Mesenteric fat pad (tissue), 1 donor: Measurements from ENCODE around the gene FMO2. TPM values are rescaled to one million over a fixed set of nuclear protein-coding genes. Genes with fewer than 3 reads are reported as not detected.

Experiments
- DNase-seq: peaks from one replicate; pipeline ENCODE4 v3.0.0-alpha.2; 2020; ENCODE audit warnings: low spot score
- total RNA-seq: library from RNA; stranded (reverse); fragmentation: NEBNext Ultra II Directional; extraction: Animal tissue kit (Norgen Biotek cat#: 25700); gene quantifications from one replicate; pipeline ENCODE4 v1.2.1, GENCODE V29; 2021
- donor health status: DM: yes; HTN: yes; CAD: no.

FMO2 gene
- total RNA-seq, 1 donor from 2014 or later: 45.2 TPM

DNA sequence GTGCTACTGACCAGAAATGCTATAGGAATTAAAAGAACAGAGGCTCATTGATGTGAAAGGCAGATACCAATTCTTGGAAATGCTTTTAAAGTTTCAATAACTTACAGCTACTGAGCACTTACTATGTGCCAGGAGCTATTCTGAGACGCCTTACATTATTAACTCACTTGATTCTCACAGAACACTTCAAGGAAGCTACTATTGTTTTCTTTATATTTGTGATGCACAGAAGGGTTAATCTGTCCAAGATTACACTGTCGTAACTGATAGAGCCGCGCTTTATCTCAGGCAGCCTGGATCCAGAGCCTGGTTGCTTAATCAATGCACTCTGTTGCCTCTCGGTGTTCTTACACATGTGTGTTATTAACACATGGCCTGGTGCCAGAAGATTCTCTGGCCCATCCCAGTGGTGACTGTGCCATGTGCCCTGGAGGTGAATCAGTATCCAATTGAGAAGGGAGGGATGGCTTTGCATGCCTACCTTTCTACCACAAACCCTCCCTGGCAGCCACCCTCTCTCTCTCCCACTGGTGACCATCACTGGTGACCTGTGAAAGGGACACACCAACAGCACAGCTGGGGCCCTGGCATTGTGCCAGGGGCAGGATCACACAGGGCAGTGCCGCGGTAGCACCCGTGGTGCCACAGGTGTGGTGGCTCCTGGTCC is 72.0 kb downstream of the FMO2 start:
- no peak for DNase-seq

DNA sequence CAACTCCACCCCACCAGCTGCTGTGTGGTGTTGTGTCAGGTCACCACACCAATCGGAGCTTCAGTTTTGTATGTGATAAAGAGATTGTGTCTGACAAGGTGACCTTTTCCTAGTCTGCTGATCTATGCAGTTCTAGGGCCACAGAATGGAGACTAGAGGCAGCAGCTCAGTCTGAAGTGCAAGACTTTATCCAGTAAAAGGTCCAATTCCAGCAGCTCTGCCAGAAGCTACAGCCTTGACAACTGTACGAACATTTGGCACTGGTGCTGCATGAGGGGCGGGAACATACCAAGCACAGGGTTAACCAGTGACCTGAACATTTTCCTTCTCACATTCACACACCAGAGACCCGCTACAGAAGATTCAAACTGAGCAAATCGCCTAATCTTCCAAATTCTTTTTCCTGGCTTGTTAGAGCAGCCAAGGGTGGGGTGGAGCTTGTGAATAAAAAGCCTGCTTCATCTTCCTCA is 72.5 kb downstream of the FMO2 start:
- DNase-seq: no peak

DNA sequence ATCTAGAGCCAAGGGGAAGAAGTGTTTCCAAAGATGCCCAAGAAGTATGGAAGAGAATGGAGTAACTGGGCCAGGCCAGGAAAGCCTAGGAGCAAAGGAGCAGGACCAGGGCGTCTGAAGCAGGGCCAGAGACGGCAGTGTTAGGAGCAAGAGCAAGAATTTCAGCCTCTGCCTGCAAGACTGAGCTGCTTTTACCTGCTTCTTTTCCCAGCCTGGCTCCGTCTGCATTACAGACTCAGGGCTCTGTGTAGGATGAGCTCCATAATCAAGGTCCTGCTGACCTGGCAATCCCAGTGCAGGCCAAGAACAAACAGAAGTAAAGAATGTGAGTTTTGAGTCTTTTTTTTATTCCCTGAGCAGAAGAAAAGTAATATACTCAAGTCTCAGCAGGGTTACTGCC is 73.3 kb downstream of the FMO2 start:
- DNase-seq: no peak

DNA sequence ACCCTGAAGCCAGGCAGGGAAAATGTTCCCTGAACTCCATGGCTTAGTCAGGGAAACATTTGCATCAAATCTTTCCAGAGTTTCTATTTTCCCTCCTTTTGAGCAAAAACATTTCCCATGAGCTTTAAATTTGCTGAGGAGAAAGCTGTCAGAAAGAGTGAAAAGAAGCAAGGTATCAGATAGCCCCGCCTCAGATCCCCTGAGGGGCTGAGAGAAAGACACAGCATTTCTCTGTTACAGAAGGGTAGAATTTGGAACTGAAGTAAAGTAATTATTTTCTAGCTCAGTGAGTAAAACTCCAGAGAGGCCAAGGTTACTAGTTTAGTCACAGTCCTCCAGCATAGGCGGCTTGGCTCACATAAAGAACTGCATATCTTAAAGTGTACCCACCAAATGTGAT is 73.8 kb downstream of the FMO2 start:
- DNase-seq: no peak

Other genes starting within 250 kb of the FMO2 start
- gene MROH9, start 249.8 kb upstream of the FMO2 start, total RNA-seq: not detected
- 2.3 TPM for gene FMO3, start 94.4 kb upstream of the FMO2 start, total RNA-seq
- gene FMO1, start 63.2 kb downstream of the FMO2 start, total RNA-seq: 0.58 TPM
- gene FMO4, start 128.9 kb downstream of the FMO2 start, total RNA-seq: 3.6 TPM